ENCODE results near the gene GTSE1.

DNA sequence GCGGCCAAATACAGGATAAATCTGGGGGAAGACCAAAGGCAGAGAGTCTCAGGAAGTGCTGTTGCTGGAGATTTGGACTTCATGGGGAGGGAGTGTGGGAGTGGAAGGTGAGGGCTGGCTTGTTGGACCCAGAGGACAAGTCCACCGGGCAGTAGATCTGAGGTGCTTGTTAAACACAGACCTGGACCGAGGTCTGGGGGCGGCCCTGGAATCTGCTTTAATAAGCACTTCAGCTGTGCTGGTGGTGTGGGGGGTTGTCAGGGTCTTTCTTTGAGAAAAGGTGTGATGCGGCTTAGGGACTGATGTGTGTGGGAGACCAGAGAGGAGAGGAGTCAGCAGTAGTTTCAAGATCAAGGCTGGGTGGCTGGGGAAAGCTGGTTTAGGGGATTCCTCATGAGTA, 43.3 kb downstream of the GTSE1 start:
- no peak for TF ChIP-seq POLR2AphosphoS5 (IDR thresholded peaks at IDR 0.05; ENCODE audit: low read depth, low read length)
- TF ChIP-seq POLR2A (IDR thresholded peaks at IDR 0.05; ENCODE audit: low read depth, low read length): no peak
- no peak for TF ChIP-seq SPI1 (IDR thresholded peaks at IDR 0.05; ENCODE audit: low read depth, low read length)
